Erythroblast (primary cell): Measurements from ENCODE around the gene TSPEAR.

Experiments used
- GATA1 ChIP-seq: IDR thresholded peaks from 2 replicates; pipeline ENCODE4 v1.6.1; 2011; ENCODE audit warnings: low read depth, mild to moderate bottlenecking, control low read depth, low read length, moderate library complexity
- POLR2A ChIP-seq: IDR thresholded peaks from 2 replicates; pipeline ENCODE4 v1.6.1; 2011; ENCODE audit warnings: mild to moderate bottlenecking, low read length

DNA sequence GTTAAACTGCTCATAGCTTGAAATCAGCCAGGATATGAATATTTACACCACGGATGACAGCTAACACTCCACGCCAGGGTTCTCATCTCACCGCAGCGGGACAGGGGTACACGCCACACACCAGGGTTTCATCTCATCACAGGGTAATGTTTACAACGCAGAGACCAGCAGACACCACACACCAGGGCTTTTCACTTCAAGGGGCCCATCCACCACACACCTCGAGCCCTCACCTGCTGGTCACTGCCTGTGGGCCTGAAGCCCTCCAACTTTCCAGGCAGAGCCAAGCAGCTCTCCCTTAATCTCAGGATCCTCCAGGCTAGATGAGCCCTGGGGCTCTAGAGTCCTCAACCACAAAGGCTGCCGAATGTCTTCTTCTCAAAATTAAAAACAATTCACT is 15.7 kb downstream of the TSPEAR start:
- TF ChIP-seq POLR2A, result no peak
- TF ChIP-seq GATA1, result no peak
